A673 (cell line): ENCODE data around the gene CYLD. TPM values are rescaled to one million over a fixed set of nuclear protein-coding genes. Genes with fewer than 3 reads are reported as not detected.

ENCODE experiments used
- BruUV-seq: library from RNA; stranded (reverse); fragments of 400-500 nt; replicated peaks from 2 replicates; lab custom pipeline; 2021; lab: Mats Ljungman, UMichigan
- CTCF ChIA-PET: fragments of 300-600 bp; sonication (Branson Sonifier 250); formaldehyde crosslinking; loops from one replicate; lab custom pipeline; 2022; ENCODE audit warnings: antibody characterized with exemption; lab: Charles Lee
- POLR2A ChIA-PET: fragments of 300-600 bp; sonication (Branson Sonifier 250); formaldehyde crosslinking; loops from one replicate; lab custom pipeline; 2022; ENCODE audit warnings: antibody characterized with exemption; ENCODE audit not compliant: low non-redundant PET; lab: Charles Lee
- DNase-seq: peaks from one replicate; pipeline ENCODE4 v3.0.0-alpha.2; 2015; ENCODE audit warnings: low spot score
- H3K27ac ChIP-seq: fragments of 200-600 bp; sonication (generic); 2 replicates; pipeline ENCODE4 v1.5.1; 2016; ENCODE audit warnings: mixed run types, low read depth, mild to moderate bottlenecking, mixed read lengths, antibody characterized with exemption, low read length; ENCODE audit not compliant: poor library complexity, severe bottlenecking
- H3K27me3 ChIP-seq: fragments of 200-600 bp; sonication (generic); replicated peaks from 2 replicates; pipeline ENCODE4 v1.6.1; 2017; ENCODE audit warnings: mixed run types, low read depth, mild to moderate bottlenecking, mixed read lengths, antibody characterized with exemption, low read length; ENCODE audit not compliant: insufficient read depth, poor library complexity
- H3K36me3 ChIP-seq: fragments of 200-600 bp; sonication (generic); 2 replicates; pipeline ENCODE4 v1.6.1; 2016; ENCODE audit warnings: mixed run types, mild to moderate bottlenecking, mixed read lengths, antibody characterized with exemption, low read length; ENCODE audit not compliant: insufficient read depth, poor library complexity, severe bottlenecking
- H3K4me1 ChIP-seq: fragments of 200-600 bp; sonication (generic); 2 replicates; pipeline ENCODE4 v1.6.1; 2017; ENCODE audit warnings: mixed run types, mild to moderate bottlenecking, mixed read lengths, antibody characterized with exemption, low read length; ENCODE audit not compliant: insufficient read depth, poor library complexity, severe bottlenecking
- H3K4me3 ChIP-seq: fragments of 200-600 bp; sonication (generic); 2 replicates; pipeline ENCODE4 v1.5.1; 2016; ENCODE audit warnings: low read depth, mixed run types, mild to moderate bottlenecking, mixed read lengths, low read length; ENCODE audit not compliant: poor library complexity, severe bottlenecking
- H3K9me3 ChIP-seq: fragments of 200-600 bp; sonication (generic); 2 replicates; pipeline ENCODE4 v1.6.1; 2016; ENCODE audit warnings: mixed run types, low read depth, mild to moderate bottlenecking, mixed read lengths, antibody characterized with exemption, low read length; ENCODE audit not compliant: poor library complexity, severe bottlenecking
- EZH2 ChIP-seq: fragments of 200-600 bp; sonication (generic); IDR thresholded peaks from 2 replicates; pipeline ENCODE4 v1.6.1; 2017; ENCODE audit warnings: borderline replicate concordance, low read depth, mild to moderate bottlenecking, mixed read lengths, antibody characterized with exemption, low read length; ENCODE audit not compliant: poor library complexity, severe bottlenecking
- intact Hi-C: fragments of 100-400 bp; cut with micrococcal nuclease; formaldehyde crosslinking; loops from one replicate; pipeline ENCODE4 v1.10.0; 2022; ENCODE audit not compliant: unreplicated experiment
- total RNA-seq: library from RNA; stranded (reverse); gene quantifications from 2 replicates; pipeline ENCODE4 v1.2.3, GENCODE V29; 2021
- TF ChIP-seq, protein P1 (sequence below): fragments of 300-800, 200-600 bp; sonication (generic); conservative IDR thresholded peaks from 2 replicates; pipeline ENCODE4 v1.5.1; 2017; ENCODE audit warnings: low read depth, mild to moderate bottlenecking, antibody characterized with exemption, low read length, moderate library complexity, mixed read lengths

Gene CYLD
- total RNA-seq, 1 experiment from 2014 or later, result 6.3 TPM

DNA sequence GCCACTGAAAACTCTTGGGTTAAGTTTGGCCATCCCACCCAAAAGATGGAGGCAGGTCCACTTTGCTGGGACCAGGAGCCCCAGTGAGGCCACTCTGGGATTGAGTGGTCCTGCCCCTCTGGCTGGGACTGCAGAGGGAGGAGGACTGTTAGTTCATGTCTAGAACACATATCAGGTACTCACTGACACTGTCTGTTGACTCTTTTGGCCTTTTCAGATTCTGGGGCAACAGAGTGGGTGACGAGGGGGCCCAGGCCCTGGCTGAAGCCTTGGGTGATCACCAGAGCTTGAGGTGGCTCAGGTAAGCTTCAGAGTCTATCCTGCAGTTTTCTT is 19.5 kb upstream of the CYLD start:
- BruUV-seq, result no TSS peak
- H3K27ac ChIP-seq, result no peak overlapping the region
- no peak for DNase-seq
- ChIA-PET CTCF (no interaction called here), POLR2A (no interaction called here)
- H3K27me3 ChIP-seq, result no peaks in the 10 kb centered on the region
- H3K4me3 ChIP-seq, result no peak overlapping the region
- TF ChIP-seq, protein P1, sequence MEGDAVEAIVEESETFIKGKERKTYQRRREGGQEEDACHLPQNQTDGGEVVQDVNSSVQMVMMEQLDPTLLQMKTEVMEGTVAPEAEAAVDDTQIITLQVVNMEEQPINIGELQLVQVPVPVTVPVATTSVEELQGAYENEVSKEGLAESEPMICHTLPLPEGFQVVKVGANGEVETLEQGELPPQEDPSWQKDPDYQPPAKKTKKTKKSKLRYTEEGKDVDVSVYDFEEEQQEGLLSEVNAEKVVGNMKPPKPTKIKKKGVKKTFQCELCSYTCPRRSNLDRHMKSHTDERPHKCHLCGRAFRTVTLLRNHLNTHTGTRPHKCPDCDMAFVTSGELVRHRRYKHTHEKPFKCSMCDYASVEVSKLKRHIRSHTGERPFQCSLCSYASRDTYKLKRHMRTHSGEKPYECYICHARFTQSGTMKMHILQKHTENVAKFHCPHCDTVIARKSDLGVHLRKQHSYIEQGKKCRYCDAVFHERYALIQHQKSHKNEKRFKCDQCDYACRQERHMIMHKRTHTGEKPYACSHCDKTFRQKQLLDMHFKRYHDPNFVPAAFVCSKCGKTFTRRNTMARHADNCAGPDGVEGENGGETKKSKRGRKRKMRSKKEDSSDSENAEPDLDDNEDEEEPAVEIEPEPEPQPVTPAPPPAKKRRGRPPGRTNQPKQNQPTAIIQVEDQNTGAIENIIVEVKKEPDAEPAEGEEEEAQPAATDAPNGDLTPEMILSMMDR, result no peak
- no peak for TF ChIP-seq EZH2
- H3K36me3 ChIP-seq, result no peaks in the 10 kb centered on the region
- intact Hi-C loops, result no loop called here
- no peaks in the 10 kb centered on the region for H3K9me3 ChIP-seq
- no peaks in the 10 kb centered on the region for H3K4me1 ChIP-seq

DNA sequence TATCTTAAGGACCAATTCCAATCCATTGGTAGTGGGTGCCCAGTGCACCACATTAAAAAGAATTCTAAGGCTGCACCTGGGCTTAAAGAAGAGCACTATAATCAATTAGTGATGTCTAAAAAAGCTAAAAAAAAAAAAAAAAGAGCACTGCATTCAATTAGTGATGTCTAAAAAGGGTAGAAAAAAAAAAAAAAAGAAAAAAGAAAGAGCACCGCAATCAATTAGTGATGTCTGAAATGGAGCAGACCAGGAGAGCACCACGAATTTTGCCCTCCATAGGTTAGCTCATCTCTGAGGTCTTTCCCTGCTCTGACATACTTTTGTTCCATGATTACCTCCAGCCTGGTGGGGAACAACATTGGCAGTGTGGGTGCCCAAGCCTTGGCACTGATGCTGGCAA is 18.9 kb upstream of the CYLD start:
- DNase-seq, result no peak
- TF ChIP-seq EZH2, result no peak
- TF ChIP-seq, protein P1, result no peak
- H3K4me3 ChIP-seq, result no peak overlapping the region
- ChIA-PET POLR2A (no interaction called here), CTCF (no interaction called here)
- BruUV-seq, result no TSS peak
- no peak overlapping the region for H3K27ac ChIP-seq
- H3K9me3 ChIP-seq, result no peaks in the 10 kb centered on the region
- no peaks in the 10 kb centered on the region for H3K27me3 ChIP-seq
- H3K4me1 ChIP-seq, result no peaks in the 10 kb centered on the region
- intact Hi-C loops, result no loop called here
- no peaks in the 10 kb centered on the region for H3K36me3 ChIP-seq

DNA sequence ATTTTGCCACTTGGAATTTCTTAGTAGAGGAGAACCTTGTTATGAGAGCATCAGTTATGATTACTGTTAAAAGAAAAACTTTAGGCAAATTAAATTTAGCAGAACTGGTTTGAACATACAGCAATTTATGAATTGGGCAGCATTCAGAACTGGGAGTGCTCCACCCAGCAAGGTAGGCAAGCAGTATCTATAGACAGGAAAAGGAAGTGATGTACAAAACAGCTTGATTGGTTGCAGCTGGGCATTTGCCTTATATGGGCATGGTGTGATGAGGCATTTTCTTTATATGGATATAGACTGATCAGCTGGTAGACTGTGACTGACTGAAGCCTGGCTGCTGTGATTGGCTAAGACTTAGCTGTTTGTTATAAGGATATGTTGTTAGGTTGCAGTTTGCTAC is 17.6 kb upstream of the CYLD start:
- ChIA-PET POLR2A (no interaction called here), CTCF (no interaction called here)
- no peaks in the 10 kb centered on the region for H3K4me1 ChIP-seq
- intact Hi-C loops, result no loop called here
- TF ChIP-seq, protein P1, result no peak
- no peak for TF ChIP-seq EZH2
- no TSS peak for BruUV-seq
- no peaks in the 10 kb centered on the region for H3K27me3 ChIP-seq
- no peaks in the 10 kb centered on the region for H3K36me3 ChIP-seq
- no peaks in the 10 kb centered on the region for H3K9me3 ChIP-seq
- H3K4me3 ChIP-seq, result no peak overlapping the region
- no peak overlapping the region for H3K27ac ChIP-seq
- DNase-seq, result no peak
